AG04449 (cell line): ENCODE results near the gene PGLYRP2.

Experiments used
- CTCF ChIA-PET: fragments of 350-600 bp; formaldehyde crosslinking; extraction: SDS; loops from one replicate; lab custom pipeline; 2021; ENCODE audit warnings: antibody characterized with exemption; lab: Yijun Ruan, JAX
- POLR2A ChIA-PET: fragments of 400-600, 350-600 bp; formaldehyde crosslinking; extraction: SDS; loops from one replicate; lab custom pipeline; 2020; ENCODE audit warnings: antibody characterized with exemption, inconsistent platforms; lab: Yijun Ruan, JAX
- DNase-seq: peaks from one replicate; pipeline ENCODE4 v3.0.0-alpha.2; 2010; ENCODE audit warnings: low read depth, low spot score
- H3K4me3 ChIP-seq: 2 replicates; pipeline ENCODE4 v1.5.1; 2011; ENCODE audit warnings: low read depth, mild to moderate bottlenecking, control low read depth, low read length
- CTCF ChIP-seq: IDR thresholded peaks from one replicate; pipeline ENCODE4 v1.5.1; 2011; ENCODE audit warnings: mild to moderate bottlenecking, moderate library complexity, low read length, control low read depth, inconsistent platforms; ENCODE audit not compliant: insufficient read depth; ENCODE audit errors: missing control alignments

Gene PGLYRP2

GRCh38 chr19:15441317-15441716 is 38.0 kb downstream of the PGLYRP2 start:
- CTCF ChIA-PET, result no interaction called here
- POLR2A ChIA-PET, result no interaction called here
- TF ChIP-seq CTCF, result no peak
- H3K4me3 ChIP-seq, result no peak overlapping the region
- DNase-seq, result no peak

- ChIA-PET CTCF (no interaction called here), POLR2A (no interaction called here)
- no peak for DNase-seq
- TF ChIP-seq CTCF, result no peak
- H3K4me3 ChIP-seq, result no peak overlapping the region
Measured at GRCh38 chr19:15439821-15440641, 39.3 kb downstream of the PGLYRP2 start.

DNA sequence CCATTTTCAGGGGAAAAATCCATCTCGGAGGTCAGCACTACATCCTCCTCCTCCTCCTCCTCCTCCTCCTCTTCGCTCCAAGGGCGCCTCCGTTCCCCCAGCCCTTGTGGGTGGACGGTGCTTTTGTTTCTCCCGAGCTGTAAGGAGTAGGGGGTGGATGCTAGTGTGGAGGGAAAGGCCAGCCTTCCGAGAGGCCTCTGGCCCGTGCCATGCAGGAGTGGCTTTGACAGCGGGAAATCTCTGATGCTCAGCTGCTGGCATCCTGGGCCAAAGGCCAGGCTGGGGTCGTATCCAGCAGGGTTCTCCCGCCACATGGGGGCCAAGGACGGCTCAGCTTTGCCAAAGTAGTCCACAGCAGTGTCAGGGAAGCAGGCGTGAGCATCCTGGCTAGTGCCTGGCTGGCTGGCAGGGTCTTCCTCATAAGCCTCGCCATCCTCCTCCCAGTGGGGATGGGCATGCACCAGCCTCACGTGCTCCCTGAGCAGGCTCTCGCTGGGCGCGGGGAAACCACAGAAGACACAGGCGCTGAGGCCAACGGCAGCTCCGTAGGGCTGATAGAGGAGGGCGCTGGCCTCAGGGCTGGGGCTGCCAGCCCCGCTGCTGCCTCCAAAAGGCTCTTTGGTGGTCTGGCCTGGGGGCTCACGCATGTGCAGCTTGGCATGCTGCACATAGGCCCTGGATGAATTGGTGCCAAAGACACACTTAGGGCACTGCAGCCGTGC is 40.1 kb downstream of the PGLYRP2 start:
- no peak overlapping the region for H3K4me3 ChIP-seq
- TF ChIP-seq CTCF, result no peak
- DNase-seq, result no peak
- ChIA-PET CTCF (interaction anchor here (1.1 kb wide), 1 partner anchor 11 kb away, joined by 3 read pairs; no protein-coding TSS in a partner anchor), POLR2A (no interaction called here)

DNA sequence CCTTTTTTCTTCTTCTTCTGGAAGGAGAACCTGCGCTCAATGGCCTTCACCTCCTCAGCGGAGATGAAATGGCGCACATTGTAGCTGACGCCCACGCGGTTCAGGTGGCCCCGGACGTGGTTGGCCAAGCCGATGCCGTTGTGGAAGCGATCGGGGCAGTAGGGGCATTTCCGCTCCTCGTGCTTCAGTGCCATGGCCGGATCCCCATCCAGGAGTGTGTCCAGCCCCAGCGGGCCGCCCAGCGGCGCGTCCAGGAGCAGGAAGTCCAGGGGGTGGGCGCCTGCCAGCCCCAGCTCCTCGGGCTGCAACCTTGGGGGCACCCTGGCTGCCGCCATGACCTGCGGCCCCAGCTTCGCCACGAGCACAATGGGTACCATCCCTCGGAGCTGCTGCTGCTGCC is 40.7 kb downstream of the PGLYRP2 start:
- no peak for DNase-seq
- H3K4me3 ChIP-seq, result no peak overlapping the region
- no peak for TF ChIP-seq CTCF
- CTCF ChIA-PET, result interaction anchor here (0.7 to 3.8 kb wide), 3 partner anchors 10 to 282 kb away, joined by 3 to 22 read pairs (median 3); partner anchors contain the start of gene AKAP8L
- POLR2A ChIA-PET, result interaction anchor here (1.2 kb wide), 1 partner anchor 60 kb away, joined by 3 read pairs; no protein-coding TSS in a partner anchor

GRCh38 chr19:15438124-15438496 is 41.2 kb downstream of the PGLYRP2 start:
- POLR2A ChIA-PET, result interaction anchor here (1.2 to 2.3 kb wide), 2 partner anchors 19 to 59 kb away, joined by 3 to 10 read pairs; partner anchors contain the start of gene AKAP8L
- H3K4me3 ChIP-seq, result no peak overlapping the region
- CTCF ChIA-PET, result interaction anchor here (0.7 to 3.8 kb wide), 5 partner anchors 10 to 346 kb away, joined by 3 to 22 read pairs (median 4); partner anchors contain the start of gene AKAP8L
- no peak for TF ChIP-seq CTCF
- DNase-seq, result no peak
